K562 (cell line): ENCODE results near the gene FXN.
A peak's percentile ranks its signal among the peaks of the same experiment; 100 is the strongest.

Experiments used
- CTCF ChIP-seq, 3 experiments: IDR thresholded peaks in 2 of 3; conservative IDR thresholded peaks in 1 of 3; 2 replicates each; pipeline ENCODE4 v1.5.1; 2011 to 2012; ENCODE audit warnings: low read length in 3 of 3, mild to moderate bottlenecking in 3 of 3, control low read depth in 2 of 3, improper control_type of control experiment in 1 of 3, inconsistent platforms in 1 of 3, low read depth in 1 of 3, mixed read lengths in 1 of 3, moderate library complexity in 1 of 3; ENCODE audit not compliant: insufficient read depth in 2 of 3
- ELF4 ChIP-seq: fragments of 450-650 bp; formaldehyde crosslinking; IDR thresholded peaks from 2 replicates; pipeline ENCODE4 v1.4.0; 2022; ENCODE audit warnings: missing genetic modification characterization
- KLF16 ChIP-seq: IDR thresholded peaks from 2 replicates; pipeline ENCODE4 v1.6.1; 2016; ENCODE audit warnings: antibody characterized with exemption
- MEF2D ChIP-seq: conservative IDR thresholded peaks from 2 replicates; pipeline ENCODE4 v1.6.1; 2016; ENCODE audit warnings: low read depth, missing genetic modification characterization, missing compliant biosample characterization
- ZNF592 ChIP-seq: fragments of 450-650 bp; IDR thresholded peaks from 2 replicates; pipeline ENCODE4 v1.6.1; 2017; ENCODE audit warnings: antibody characterized with exemption, mild to moderate bottlenecking
- ZNF79 ChIP-seq: fragments of 250-450 bp; sonication (Bioruptor Pico); IDR thresholded peaks from 2 replicates; pipeline ENCODE4 v1.4.0; 2020; ENCODE audit warnings: low read depth, mild to moderate bottlenecking, moderate library complexity
- TF ChIP-seq, protein P1 (sequence below), 2 experiments: fragments of 450-650 bp; IDR thresholded peaks; 2 replicates each; pipeline ENCODE4 v1.6.1; 2018; ENCODE audit warnings: mild to moderate bottlenecking in 2 of 2, low read depth in 1 of 2; ENCODE audit not compliant: partially characterized antibody in 2 of 2

DNA sequence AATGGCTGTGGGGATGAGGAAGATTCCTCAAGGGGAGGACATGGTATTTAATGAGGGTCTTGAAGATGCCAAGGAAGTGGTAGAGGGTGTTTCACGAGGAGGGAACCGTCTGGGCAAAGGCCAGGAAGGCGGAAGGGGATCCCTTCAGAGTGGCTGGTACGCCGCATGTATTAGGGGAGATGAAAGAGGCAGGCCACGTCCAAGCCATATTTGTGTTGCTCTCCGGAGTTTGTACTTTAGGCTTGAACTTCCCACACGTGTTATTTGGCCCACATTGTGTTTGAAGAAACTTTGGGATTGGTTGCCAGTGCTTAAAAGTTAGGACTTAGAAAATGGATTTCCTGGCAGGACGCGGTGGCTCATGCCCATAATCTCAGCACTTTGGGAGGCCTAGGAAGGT is 1.2 kb downstream of the FXN start:
- TF ChIP-seq CTCF (IDR thresholded peaks at IDR 0.05 in 2 of 3, conservative IDR thresholded peaks at IDR 0.05 in 1 of 3; ENCODE audit: insufficient read depth in 2 of 3, low read depth in 1 of 3, low read length in 3 of 3) (no peak), KLF16 (no peak), ZNF79 (CRISPR knock-in tag) (no peak), ZNF592 (peak; percentile 32; the same call in 1 of the 2 replicates), ELF4 (no peak), MEF2D (tag) (no peak)
- TF ChIP-seq, protein P1, sequence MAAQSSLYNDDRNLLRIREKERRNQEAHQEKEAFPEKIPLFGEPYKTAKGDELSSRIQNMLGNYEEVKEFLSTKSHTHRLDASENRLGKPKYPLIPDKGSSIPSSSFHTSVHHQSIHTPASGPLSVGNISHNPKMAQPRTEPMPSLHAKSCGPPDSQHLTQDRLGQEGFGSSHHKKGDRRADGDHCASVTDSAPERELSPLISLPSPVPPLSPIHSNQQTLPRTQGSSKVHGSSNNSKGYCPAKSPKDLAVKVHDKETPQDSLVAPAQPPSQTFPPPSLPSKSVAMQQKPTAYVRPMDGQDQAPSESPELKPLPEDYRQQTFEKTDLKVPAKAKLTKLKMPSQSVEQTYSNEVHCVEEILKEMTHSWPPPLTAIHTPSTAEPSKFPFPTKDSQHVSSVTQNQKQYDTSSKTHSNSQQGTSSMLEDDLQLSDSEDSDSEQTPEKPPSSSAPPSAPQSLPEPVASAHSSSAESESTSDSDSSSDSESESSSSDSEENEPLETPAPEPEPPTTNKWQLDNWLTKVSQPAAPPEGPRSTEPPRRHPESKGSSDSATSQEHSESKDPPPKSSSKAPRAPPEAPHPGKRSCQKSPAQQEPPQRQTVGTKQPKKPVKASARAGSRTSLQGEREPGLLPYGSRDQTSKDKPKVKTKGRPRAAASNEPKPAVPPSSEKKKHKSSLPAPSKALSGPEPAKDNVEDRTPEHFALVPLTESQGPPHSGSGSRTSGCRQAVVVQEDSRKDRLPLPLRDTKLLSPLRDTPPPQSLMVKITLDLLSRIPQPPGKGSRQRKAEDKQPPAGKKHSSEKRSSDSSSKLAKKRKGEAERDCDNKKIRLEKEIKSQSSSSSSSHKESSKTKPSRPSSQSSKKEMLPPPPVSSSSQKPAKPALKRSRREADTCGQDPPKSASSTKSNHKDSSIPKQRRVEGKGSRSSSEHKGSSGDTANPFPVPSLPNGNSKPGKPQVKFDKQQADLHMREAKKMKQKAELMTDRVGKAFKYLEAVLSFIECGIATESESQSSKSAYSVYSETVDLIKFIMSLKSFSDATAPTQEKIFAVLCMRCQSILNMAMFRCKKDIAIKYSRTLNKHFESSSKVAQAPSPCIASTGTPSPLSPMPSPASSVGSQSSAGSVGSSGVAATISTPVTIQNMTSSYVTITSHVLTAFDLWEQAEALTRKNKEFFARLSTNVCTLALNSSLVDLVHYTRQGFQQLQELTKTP (IDR thresholded peaks at IDR 0.05; ENCODE audit: low read depth in 1 of 2, partially characterized antibody in 2 of 2), result no peak
